Osteoblast (primary cell): ENCODE results near the gene KRT81. TPM values are rescaled to one million over a fixed set of nuclear protein-coding genes. Genes with fewer than 3 reads are reported as not detected.
A peak's percentile ranks its signal among the peaks of the same experiment; 100 is the strongest.
"Not testable (repeated sequence)": the region's sequence is repeated elsewhere in the genome, so short reads cannot be mapped to it uniquely, and the experiment has no call there.

Source experiments
- DNase-seq: peaks from one replicate; pipeline ENCODE4 v3.0.0; 2011; ENCODE audit warnings: low spot score, mixed read lengths; ENCODE audit not compliant: insufficient read length; ENCODE audit errors: missing footprints
- H2AFZ ChIP-seq: 2 replicates; pipeline ENCODE4 v1.6.0; 2011; ENCODE audit warnings: mild to moderate bottlenecking, low read length
- H3K27ac ChIP-seq: 2 replicates; pipeline ENCODE4 v1.5.1; 2011; ENCODE audit warnings: mild to moderate bottlenecking, low read depth, low read length, moderate library complexity
- H3K27me3 ChIP-seq: 2 replicates; pipeline ENCODE4 v1.6.0; 2012; ENCODE audit warnings: mild to moderate bottlenecking, control low read depth, inconsistent platforms, low read length, moderate library complexity; ENCODE audit not compliant: insufficient read depth
- H3K36me3 ChIP-seq: 2 replicates; pipeline ENCODE4 v1.5.1; 2011; ENCODE audit warnings: mild to moderate bottlenecking, low read length, control low read depth, moderate library complexity; ENCODE audit not compliant: insufficient read depth
- H3K4me1 ChIP-seq: 2 replicates; pipeline ENCODE4 v1.5.1; 2011; ENCODE audit warnings: mild to moderate bottlenecking, low read length, control low read depth, moderate library complexity; ENCODE audit not compliant: insufficient read depth
- H3K4me2 ChIP-seq: 2 replicates; pipeline ENCODE4 v1.6.0; 2011; ENCODE audit warnings: mild to moderate bottlenecking, low read length; ENCODE audit not compliant: insufficient read depth
- H3K4me3 ChIP-seq: fragments of 200-600 bp; sonication (generic); 3 replicates; pipeline ENCODE4 v1.5.1; 2012; ENCODE audit warnings: mild to moderate bottlenecking, low read length, inconsistent platforms; ENCODE audit not compliant: insufficient read depth
- H3K79me2 ChIP-seq: 2 replicates; pipeline ENCODE4 v1.6.0; 2012; ENCODE audit warnings: mild to moderate bottlenecking, low read length, control low read depth, inconsistent platforms; ENCODE audit not compliant: insufficient read depth
- H3K9me3 ChIP-seq: 2 replicates; pipeline ENCODE4 v1.5.1; 2011; ENCODE audit warnings: low read depth, low read length, control low read depth
- H4K20me1 ChIP-seq: 2 replicates; pipeline ENCODE4 v1.6.0; 2012; ENCODE audit warnings: mild to moderate bottlenecking, low read length, control low read depth; ENCODE audit not compliant: insufficient read depth
- CTCF ChIP-seq: IDR thresholded peaks from 2 replicates; pipeline ENCODE4 v1.5.1; 2011; ENCODE audit warnings: mild to moderate bottlenecking, low read depth, low read length, moderate library complexity; ENCODE audit errors: extremely low read depth
- total RNA-seq: library from RNA; depleted of rRNA; stranded (reverse); fragments of >200 nt; gene quantifications from 2 replicates; pipeline ENCODE4 v1.2.3, GENCODE V29; 2012

KRT81 gene
- total RNA-seq, 1 donor, result not detected

- not testable (repeated sequence) for H4K20me1 ChIP-seq, H3K4me2 ChIP-seq, H3K36me3 ChIP-seq, H2AFZ ChIP-seq, H3K79me2 ChIP-seq, H3K27me3 ChIP-seq, H3K4me3 ChIP-seq, H3K9me3 ChIP-seq, DNase-seq
- Histone ChIP-seq H3K4me1 (peaks cover 18% of the 10 kb centered on the region), H3K27ac (peak overlapping the region; percentile 56)
- TF ChIP-seq CTCF, result peak; percentile 13
These were observed 4.2 kb downstream of the KRT81 start for GRCh38 chr12:52286857-52287785.

GRCh38 chr12:52285851-52286530 is 5.3 kb downstream of the KRT81 start:
- H4K20me1 ChIP-seq, result no peaks in the 10 kb centered on the region
- no peak for DNase-seq
- H3K27me3 ChIP-seq, result no peaks in the 10 kb centered on the region
- H3K4me2 ChIP-seq, result no peak overlapping the region
- no peaks in the 10 kb centered on the region for H3K9me3 ChIP-seq
- H3K36me3 ChIP-seq, result no peaks in the 10 kb centered on the region
- H2AFZ ChIP-seq, result no peak overlapping the region
- H3K79me2 ChIP-seq, result no peaks in the 10 kb centered on the region
- H3K4me1 ChIP-seq, result peaks cover 29% of the 10 kb centered on the region
- peak overlapping the region; percentile 68 for H3K27ac ChIP-seq
- TF ChIP-seq CTCF, result no peak
- no peak overlapping the region for H3K4me3 ChIP-seq

GRCh38 chr12:52285172-52285745 is 6.1 kb downstream of the KRT81 start:
- Histone ChIP-seq H3K27ac (peak overlapping the region; percentile 78), H3K4me1 (peaks cover 35% of the 10 kb centered on the region), H3K36me3 (no peaks in the 10 kb centered on the region), H2AFZ (no peak overlapping the region), H3K4me2 (no peak overlapping the region), H3K4me3 (no peak overlapping the region), H4K20me1 (no peaks in the 10 kb centered on the region), H3K9me3 (no peaks in the 10 kb centered on the region), H3K27me3 (no peaks in the 10 kb centered on the region), H3K79me2 (no peaks in the 10 kb centered on the region)
- no peak for TF ChIP-seq CTCF
- peak; percentile 97 for DNase-seq
